Measurements from ENCODE around the gene FIGLA.

The FIGLA gene

GRCh38 chr2:70826696-70827350 is 36.4 kb upstream of the FIGLA start:
- Histone ChIP-seq H3K9me3 (ENCODE audit: control insufficient read depth, insufficient read depth, low read length) (no peaks in the 10 kb centered on the region), H3K36me3 (ENCODE audit: insufficient read depth, low read length) (no peaks in the 10 kb centered on the region; the same call in 1 of the 2 replicates), H3K9ac (ENCODE audit: low read depth, low read length) (no peak overlapping the region)

GRCh38 chr2:70823249-70823648 is 32.8 kb upstream of the FIGLA start:
- peaks cover 4% of the 10 kb centered on the region; the same call in 1 of the 2 replicates for H3K4me1 ChIP-seq (ENCODE audit: insufficient read depth, low read length)
- no peaks in the 10 kb centered on the region; the same call in 1 of the 2 replicates for H3K36me3 ChIP-seq (ENCODE audit: insufficient read depth, low read length)

More at GRCh38 chr2:70826696-70827350, 36.4 kb upstream of the FIGLA start:
- H3K4me1 ChIP-seq (ENCODE audit: insufficient read depth, low read length): peaks cover 9% of the 10 kb centered on the region; the same call in 1 of the 2 replicates

GRCh38 chr2:70822843-70823242 is 32.4 kb upstream of the FIGLA start:
- H3K4me1 ChIP-seq (ENCODE audit: insufficient read depth, low read length): peaks cover under 1% of the 10 kb centered on the region; the same call in 1 of the 2 replicates
- no peaks in the 10 kb centered on the region for H3K9me3 ChIP-seq (ENCODE audit: control insufficient read depth, insufficient read depth, low read length)
- H3K9ac ChIP-seq (ENCODE audit: low read depth, low read length): no peak overlapping the region
- H3K36me3 ChIP-seq (ENCODE audit: insufficient read depth, low read length): no peaks in the 10 kb centered on the region; the same call in 1 of the 2 replicates

More at GRCh38 chr2:70823249-70823648, 32.8 kb upstream of the FIGLA start:
- Histone ChIP-seq H3K9me3 (ENCODE audit: control insufficient read depth, insufficient read depth, low read length) (no peaks in the 10 kb centered on the region), H3K9ac (ENCODE audit: low read depth, low read length) (no peak overlapping the region)

GRCh38 chr2:70820499-70820898 is 30.1 kb upstream of the FIGLA start, which contains the start of gene CLEC4F:
CLEC4F (minus strand) TSS chr2:70820599; CDS start chr2:70820523, 76 bp downstream.
- Histone ChIP-seq H3K36me3 (ENCODE audit: insufficient read depth, low read length) (no peaks in the 10 kb centered on the region; the same call in 1 of the 2 replicates), H3K4me1 (ENCODE audit: insufficient read depth, low read length) (no peaks in the 10 kb centered on the region; the same call in 1 of the 2 replicates), H3K9me3 (ENCODE audit: control insufficient read depth, insufficient read depth, low read length) (no peaks in the 10 kb centered on the region), H3K9ac (ENCODE audit: low read depth, low read length) (no peak within 1 kb of the TSS)

GRCh38 chr2:70817284-70817954 is 27.0 kb upstream of the FIGLA start:
- Histone ChIP-seq H3K9ac (ENCODE audit: low read depth, low read length) (no peak overlapping the region), H3K4me1 (ENCODE audit: insufficient read depth, low read length) (no peaks in the 10 kb centered on the region; the same call in 1 of the 2 replicates), H3K9me3 (ENCODE audit: control insufficient read depth, insufficient read depth, low read length) (no peaks in the 10 kb centered on the region), H3K36me3 (ENCODE audit: insufficient read depth, low read length) (no peaks in the 10 kb centered on the region)

- no peaks in the 10 kb centered on the region for H3K36me3 ChIP-seq (ENCODE audit: insufficient read depth, low read length)
- H3K4me1 ChIP-seq (ENCODE audit: insufficient read depth, low read length): no peaks in the 10 kb centered on the region; the same call in 1 of the 2 replicates
- no peaks in the 10 kb centered on the region for H3K9me3 ChIP-seq (ENCODE audit: control insufficient read depth, insufficient read depth, low read length)
- H3K9ac ChIP-seq (ENCODE audit: low read depth, low read length): no peak overlapping the region
These were observed 26.3 kb upstream of the FIGLA start for GRCh38 chr2:70816726-70817125.

- H3K36me3 ChIP-seq (ENCODE audit: insufficient read depth, low read length): no peaks in the 10 kb centered on the region
- no peak overlapping the region for H3K9ac ChIP-seq (ENCODE audit: low read depth, low read length)
- no peaks in the 10 kb centered on the region for H3K9me3 ChIP-seq (ENCODE audit: control insufficient read depth, insufficient read depth, low read length)
- no peaks in the 10 kb centered on the region for H3K4me1 ChIP-seq (ENCODE audit: insufficient read depth, low read length)
These were observed 18.8 kb upstream of the FIGLA start for GRCh38 chr2:70808983-70809958.

GRCh38 chr2:70807828-70808118 is 17.3 kb upstream of the FIGLA start:
- no peak overlapping the region for H3K9ac ChIP-seq (ENCODE audit: low read depth, low read length)
- H3K9me3 ChIP-seq (ENCODE audit: control insufficient read depth, insufficient read depth, low read length): no peaks in the 10 kb centered on the region
- H3K4me1 ChIP-seq (ENCODE audit: insufficient read depth, low read length): no peaks in the 10 kb centered on the region
- H3K36me3 ChIP-seq (ENCODE audit: insufficient read depth, low read length): no peaks in the 10 kb centered on the region

GRCh38 chr2:70807102-70807827 is 16.8 kb upstream of the FIGLA start:
- no peaks in the 10 kb centered on the region for H3K9me3 ChIP-seq (ENCODE audit: control insufficient read depth, insufficient read depth, low read length)
- H3K9ac ChIP-seq (ENCODE audit: low read depth, low read length): no peak overlapping the region
- no peaks in the 10 kb centered on the region for H3K4me1 ChIP-seq (ENCODE audit: insufficient read depth, low read length)
- no peaks in the 10 kb centered on the region for H3K36me3 ChIP-seq (ENCODE audit: insufficient read depth, low read length)

GRCh38 chr2:70806620-70807019 is 16.2 kb upstream of the FIGLA start:
- Histone ChIP-seq H3K9ac (ENCODE audit: low read depth, low read length) (no peak overlapping the region), H3K9me3 (ENCODE audit: control insufficient read depth, insufficient read depth, low read length) (no peaks in the 10 kb centered on the region), H3K36me3 (ENCODE audit: insufficient read depth, low read length) (no peaks in the 10 kb centered on the region), H3K4me1 (ENCODE audit: insufficient read depth, low read length) (no peaks in the 10 kb centered on the region)

- H3K9me3 ChIP-seq (ENCODE audit: control insufficient read depth, insufficient read depth, low read length): no peaks in the 10 kb centered on the region
- H3K9ac ChIP-seq (ENCODE audit: low read depth, low read length): no peak overlapping the region
- H3K36me3 ChIP-seq (ENCODE audit: insufficient read depth, low read length): no peaks in the 10 kb centered on the region
- no peaks in the 10 kb centered on the region for H3K4me1 ChIP-seq (ENCODE audit: insufficient read depth, low read length)
These were observed 15.6 kb upstream of the FIGLA start for GRCh38 chr2:70806013-70806412.

- no peaks in the 10 kb centered on the region for H3K36me3 ChIP-seq (ENCODE audit: insufficient read depth, low read length)
- H3K9me3 ChIP-seq (ENCODE audit: control insufficient read depth, insufficient read depth, low read length): no peaks in the 10 kb centered on the region
- no peaks in the 10 kb centered on the region for H3K4me1 ChIP-seq (ENCODE audit: insufficient read depth, low read length)
- no peak overlapping the region for H3K9ac ChIP-seq (ENCODE audit: low read depth, low read length)
These were observed 11.3 kb upstream of the FIGLA start for GRCh38 chr2:70801607-70802263.

GRCh38 chr2:70799706-70800105 is 9.3 kb upstream of the FIGLA start:
- no peaks in the 10 kb centered on the region for H3K9me3 ChIP-seq (ENCODE audit: control insufficient read depth, insufficient read depth, low read length)
- no peak overlapping the region for H3K9ac ChIP-seq (ENCODE audit: low read depth, low read length)
- H3K4me1 ChIP-seq (ENCODE audit: insufficient read depth, low read length): 0 out of 2 replicates have a peak, but pooled peaks cover 4% of the 10 kb centered on the region
- no peaks in the 10 kb centered on the region for H3K36me3 ChIP-seq (ENCODE audit: insufficient read depth, low read length)
